GM15510 (cell line): ENCODE data around the gene CD22.

Source experiments
- POLR2A ChIP-seq: IDR thresholded peaks from 3 replicates; pipeline ENCODE4 v1.6.1; 2011; ENCODE audit warnings: borderline replicate concordance; ENCODE audit not compliant: insufficient read length; ENCODE audit errors: extremely low read depth

Gene CD22

DNA sequence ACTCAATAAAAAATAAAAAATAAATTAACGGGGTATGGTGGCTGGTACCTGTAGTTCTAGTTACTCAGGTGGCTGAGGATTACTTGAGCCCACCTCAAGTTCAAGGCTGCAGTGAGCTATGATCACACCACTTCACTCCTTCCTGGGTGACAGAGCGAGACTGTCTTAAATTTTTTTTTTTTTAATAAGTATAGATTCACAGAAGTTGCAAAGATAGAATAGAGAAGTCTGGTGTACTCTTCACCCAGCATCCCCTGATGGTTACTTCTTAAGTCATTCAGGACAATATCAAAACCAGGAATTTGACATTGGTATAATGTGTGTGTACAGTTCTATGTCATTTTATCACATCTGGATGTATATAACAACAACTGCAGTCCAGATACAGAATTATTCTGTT lies 7.7 kb upstream of the CD22 start:
- TF ChIP-seq POLR2A, result no peak

DNA sequence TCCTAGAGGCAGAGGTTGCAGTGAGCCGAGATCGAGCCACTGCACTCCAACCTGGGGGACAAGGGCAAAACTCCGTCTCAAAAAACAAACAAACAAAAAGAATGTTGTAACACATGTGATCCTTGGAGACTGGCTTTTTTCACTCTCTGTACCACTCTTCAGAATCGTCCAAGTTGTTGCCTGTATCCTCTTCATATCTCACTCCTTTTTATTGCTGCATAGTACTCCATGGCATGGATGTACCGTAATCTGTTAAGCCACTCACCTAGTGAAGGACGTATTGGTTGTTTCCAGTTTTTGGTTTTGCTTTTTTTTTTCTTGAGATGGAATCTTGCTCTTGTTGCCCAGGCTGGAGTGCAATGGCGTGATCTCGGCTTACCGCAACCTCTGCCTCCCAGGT lies 7.0 kb upstream of the CD22 start:
- no peak for TF ChIP-seq POLR2A

DNA sequence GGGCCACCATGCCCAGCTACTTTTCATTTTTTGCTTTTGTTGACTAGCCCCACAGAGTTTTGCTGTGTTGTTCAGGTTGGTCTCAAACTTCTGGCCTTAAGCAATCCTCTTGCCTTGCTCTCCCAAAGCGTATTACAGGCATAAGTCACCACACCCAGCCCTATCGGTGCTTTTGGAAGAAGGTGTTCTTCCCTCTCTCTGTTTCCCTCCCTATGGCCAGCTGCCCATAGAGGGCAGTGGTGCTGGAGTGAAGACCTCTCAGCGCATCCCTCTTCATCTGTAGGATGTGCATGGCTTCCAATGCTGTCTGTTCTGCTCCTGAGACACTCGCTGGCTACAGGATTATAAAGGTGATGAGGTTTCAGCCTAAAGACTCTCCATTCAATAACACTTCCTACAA lies 1.3 kb upstream of the CD22 start:
- TF ChIP-seq POLR2A, result no peak

DNA sequence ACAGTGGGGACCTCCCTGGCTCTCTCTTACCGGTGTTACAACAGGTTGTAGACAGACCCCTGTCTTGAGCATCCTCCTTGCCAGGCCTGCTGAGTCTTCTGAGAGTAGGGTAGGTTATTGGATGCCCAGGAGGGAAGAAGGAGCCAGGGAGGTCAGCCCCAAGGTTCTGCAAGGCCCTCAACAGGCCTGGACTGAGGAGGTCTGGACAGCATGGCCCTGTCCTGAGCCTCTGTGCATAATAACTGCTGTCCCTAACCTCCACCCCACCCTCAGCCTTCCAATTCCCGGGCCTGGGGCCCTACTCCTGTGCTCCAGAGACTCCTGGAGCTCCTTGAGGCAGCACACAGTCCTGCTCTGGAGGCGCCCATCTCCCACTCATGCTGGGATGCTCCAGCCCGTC lies 336 bp downstream of the CD22 start:
- peak; percentile 4 for TF ChIP-seq POLR2A

DNA sequence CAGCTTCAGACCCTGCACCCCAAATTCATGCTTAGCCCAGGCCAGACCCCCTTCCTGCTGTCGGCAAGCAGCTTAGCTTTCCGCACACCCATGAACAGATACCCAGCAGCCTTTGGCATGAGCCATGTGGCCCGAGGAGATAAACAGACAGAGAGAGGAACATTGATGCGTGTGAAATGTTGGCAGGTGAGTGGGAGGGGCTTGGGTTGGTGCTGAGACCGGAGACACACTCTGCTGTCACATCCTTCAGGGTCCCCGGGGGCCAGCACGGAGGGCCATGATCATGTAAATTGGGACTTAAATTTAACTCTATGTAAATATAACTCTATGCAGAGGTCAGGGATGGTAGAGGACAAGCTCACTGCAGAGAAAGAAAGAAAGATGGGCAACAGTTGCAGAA lies 1.5 kb downstream of the CD22 start:
- no peak for TF ChIP-seq POLR2A

DNA sequence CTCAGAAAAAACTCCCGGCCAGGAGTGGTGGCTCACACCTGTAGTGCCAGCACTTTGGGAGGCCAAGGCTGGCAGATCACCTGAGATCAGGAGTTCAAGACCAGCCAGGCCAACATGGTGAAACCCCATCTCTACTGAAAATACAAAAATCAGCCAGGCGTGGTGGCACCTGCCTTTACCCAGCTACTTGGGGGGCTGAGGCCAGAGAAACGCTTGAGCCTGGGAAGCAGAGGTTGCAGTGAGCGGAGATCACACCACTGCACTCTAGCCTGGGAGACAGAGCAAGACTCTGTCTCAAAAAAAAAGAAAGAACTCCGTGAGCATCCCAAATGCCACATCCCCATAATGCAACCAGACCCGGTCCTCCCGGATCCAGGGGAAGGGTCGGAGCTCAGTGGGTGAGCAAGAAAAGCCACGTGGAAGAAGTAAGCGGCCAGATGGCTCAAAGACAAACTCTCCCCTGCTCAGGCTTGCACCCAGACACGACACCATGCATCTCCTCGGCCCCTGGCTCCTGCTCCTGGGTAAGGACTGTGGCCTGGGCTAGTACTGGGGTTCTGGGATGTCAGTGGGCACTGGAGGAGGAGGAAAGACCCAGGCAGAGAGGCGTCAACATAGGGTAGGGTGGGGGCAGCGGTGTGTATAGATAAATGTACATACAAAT lies 2.7 kb downstream of the CD22 start:
- TF ChIP-seq POLR2A, result peak; percentile 9

DNA sequence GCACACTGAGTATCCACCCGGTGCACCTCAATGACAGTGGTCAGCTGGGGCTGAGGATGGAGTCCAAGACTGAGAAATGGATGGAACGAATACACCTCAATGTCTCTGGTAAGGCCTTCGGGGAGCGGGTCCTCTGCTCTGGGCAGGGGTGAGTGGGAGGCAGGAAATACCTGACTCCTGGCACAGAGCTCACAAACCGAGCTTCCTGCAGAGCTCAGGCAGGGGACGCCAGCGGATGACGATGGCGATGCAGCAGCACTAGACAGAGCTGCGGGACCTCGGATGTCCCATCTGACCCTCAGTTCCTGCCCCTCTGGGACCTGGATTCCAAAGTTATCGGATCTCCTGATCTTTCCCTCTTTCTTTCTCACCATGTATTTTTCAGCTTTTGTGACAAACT lies 3.8 kb downstream of the CD22 start:
- peak; percentile 55 for TF ChIP-seq POLR2A

DNA sequence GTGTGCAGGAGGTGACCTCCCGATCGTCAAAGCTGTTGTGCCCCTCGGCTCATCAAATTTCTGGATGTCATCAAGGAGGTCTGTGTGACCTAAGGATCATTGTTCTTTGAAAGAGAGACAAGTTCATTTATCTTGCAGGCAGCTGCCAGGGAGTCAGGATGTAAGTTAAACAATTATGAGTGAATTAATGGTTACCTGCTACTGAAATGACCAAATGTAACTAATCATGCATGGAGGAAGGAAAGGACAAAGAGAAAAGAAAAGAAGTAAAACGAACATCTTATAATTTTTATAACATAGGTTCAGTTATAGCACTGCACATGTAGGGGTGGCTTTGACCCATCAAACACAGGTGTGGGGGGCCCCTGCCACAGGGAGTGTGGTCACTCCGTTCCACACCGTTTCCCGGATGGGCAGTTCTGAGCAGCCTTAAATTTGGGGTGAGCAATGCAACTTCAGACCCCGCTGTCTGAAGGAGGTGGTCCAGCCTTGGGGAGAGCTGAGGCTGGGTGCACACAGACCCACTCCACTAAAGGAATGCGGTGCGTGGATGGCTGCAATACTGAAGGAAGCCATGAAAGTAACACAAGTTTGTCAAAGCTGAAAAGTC lies 5.3 kb downstream of the CD22 start:
- TF ChIP-seq POLR2A, result no peak

DNA sequence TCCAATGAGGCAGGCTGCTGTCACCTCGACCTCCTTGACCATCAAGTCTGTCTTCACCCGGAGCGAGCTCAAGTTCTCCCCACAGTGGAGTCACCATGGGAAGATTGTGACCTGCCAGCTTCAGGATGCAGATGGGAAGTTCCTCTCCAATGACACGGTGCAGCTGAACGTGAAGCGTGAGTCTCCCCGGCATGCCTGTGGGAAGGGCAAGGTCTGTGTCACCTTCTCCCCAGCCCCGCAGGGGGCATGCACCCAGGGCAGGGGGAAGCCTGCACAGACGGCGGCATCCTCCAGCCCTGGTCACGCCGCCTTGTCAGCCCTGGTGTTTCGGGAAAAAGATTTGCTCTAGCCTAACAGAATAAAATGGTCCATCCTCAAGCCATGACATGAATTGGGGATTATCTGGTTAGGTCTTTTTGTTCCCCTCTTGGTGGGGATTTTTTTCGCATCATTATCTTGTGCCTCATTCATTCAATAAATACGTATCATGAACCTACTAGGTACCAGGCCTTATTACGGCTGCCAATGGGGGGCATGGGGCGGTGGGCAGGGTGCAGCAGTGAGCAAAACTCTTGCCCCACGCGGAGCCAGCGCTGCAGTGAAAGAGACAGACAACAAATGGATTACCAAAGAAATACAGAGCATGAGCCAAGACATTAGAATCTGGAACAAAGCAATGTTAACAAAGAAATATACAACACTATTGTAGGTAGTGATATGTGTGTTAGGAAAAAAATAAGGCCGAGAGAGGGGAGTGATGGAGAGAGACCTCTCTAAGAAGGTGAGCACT lies 7.4 kb downstream of the CD22 start:
- no peak for TF ChIP-seq POLR2A

DNA sequence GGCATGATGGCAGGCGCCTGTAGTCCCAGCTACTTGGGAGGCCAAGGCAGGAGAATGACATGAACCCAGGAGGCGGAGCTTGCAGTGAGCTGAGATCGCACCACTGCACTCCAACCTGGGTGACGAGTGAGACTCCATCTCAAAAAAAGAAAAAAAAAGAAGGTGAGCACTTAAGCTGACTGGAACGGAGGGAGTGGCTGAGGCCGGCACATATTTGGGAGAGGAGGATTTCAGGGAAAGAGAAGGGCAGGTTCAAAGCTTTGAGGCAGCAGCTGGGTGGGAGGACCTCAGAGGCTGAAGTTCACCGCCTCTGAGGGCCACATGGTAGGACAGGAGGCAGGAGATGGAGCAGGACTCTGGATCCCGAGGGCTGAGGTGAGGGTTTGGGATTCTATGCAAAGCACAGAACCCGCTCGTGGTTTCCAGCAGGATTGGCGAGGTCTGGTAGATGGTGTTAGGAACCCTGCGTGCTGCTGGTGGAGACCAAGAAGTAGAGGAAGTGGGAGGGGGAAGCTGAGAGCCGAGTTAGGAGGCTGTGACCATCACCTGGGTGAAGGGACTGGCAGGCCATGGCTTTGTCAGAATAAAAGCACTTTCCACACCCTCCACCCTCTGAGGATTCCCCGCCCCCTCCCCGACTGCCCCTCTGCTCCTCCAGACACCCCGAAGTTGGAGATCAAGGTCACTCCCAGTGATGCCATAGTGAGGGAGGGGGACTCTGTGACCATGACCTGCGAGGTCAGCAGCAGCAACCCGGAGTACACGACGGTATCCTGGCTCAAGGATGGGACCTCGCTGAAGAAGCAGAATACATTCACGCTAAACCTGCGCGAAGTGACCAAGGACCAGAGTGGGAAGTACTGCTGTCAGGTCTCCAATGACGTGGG lies 8.4 kb downstream of the CD22 start:
- no peak for TF ChIP-seq POLR2A

DNA sequence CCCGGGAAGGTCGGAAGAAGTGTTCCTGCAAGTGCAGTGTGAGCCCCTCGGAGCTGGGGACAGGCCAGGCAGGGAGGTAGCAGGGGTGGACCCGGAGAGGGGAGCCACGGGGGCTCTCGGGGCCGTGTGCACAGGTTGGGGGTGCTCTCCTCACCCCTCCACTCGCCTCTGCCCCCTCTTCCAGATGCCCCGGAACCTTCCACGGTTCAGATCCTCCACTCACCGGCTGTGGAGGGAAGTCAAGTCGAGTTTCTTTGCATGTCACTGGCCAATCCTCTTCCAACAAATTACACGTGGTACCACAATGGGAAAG lies 9.0 kb downstream of the CD22 start:
- peak; percentile 27 for TF ChIP-seq POLR2A

DNA sequence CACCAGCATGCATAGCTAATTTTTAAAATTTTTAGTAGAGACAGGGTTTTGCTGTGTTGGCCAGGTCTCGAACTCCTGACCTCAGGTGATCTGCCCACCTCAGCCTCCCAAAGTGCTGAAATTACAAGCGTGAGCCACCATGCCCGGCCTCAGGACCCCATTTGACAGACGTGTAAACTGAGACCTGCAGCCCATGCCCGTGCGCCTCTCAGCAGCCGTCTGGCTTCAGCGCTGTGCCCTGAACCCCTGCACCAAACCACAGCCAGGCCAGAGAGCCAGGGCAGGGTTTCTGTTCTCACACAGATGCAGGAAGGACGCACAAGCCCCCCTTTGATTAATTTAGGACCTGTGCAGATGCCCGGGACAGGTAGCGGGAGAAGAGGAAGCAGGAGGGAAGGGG lies 11.4 kb downstream of the CD22 start:
- TF ChIP-seq POLR2A, result no peak

DNA sequence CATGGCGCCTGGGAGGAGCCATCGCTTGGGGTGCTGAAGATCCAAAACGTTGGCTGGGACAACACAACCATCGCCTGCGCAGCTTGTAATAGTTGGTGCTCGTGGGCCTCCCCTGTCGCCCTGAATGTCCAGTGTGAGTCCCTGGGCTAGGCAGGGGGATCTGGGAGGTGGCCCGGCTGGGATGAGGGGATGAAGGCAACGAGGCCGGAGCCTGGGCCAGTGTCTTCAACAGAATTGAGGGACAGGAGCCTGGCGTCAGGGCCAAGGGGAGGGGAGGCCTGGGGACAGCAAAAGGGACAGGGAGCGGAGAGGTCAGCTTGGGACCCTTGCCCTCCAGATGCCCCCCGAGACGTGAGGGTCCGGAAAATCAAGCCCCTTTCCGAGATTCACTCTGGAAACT lies 12.0 kb downstream of the CD22 start:
- no peak for TF ChIP-seq POLR2A

DNA sequence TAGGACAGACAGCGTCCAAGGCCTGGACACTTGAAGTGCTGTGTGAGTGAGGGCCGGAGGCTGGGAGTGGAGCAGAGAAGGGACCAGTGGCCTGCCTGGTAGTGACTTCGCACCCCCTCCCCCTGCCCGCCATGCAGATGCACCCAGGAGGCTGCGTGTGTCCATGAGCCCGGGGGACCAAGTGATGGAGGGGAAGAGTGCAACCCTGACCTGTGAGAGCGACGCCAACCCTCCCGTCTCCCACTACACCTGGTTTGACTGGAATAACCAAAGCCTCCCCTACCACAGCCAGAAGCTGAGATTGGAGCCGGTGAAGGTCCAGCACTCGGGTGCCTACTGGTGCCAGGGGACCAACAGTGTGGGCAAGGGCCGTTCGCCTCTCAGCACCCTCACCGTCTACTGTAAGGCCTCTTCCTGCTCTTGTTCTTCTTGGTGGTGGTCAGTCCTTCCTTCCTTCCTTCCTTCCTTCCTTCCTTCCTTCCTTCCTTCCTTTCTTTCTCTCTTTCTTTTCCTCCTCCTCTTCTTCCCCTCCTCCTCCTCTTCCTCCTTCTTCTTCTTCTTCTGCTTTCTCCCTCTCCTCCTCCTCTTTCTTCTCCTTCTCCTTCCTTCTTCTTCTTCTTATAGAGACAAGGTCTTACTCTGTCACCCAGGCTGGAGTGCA lies 12.7 kb downstream of the CD22 start:
- no peak for TF ChIP-seq POLR2A

DNA sequence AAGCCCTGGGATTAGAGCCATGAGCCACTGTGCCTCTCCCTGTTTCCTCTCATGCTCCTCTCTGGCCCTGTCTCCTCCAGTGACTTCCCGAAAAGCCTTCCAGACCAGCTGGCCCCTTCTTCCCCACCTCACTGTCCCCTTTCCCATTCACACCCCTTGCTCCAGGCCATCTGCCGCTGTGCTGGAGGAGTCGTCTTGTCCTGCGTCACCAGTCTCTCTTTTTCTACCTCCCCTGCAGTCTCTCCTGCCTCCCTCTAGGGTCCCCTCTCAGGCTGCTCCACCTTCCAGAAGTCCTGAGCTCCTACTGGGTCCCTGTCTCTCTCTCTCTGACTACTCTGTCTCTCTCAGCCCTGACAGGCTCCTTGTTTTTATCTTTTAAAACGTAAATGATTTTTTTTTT lies 13.4 kb downstream of the CD22 start:
- TF ChIP-seq POLR2A, result no peak

DNA sequence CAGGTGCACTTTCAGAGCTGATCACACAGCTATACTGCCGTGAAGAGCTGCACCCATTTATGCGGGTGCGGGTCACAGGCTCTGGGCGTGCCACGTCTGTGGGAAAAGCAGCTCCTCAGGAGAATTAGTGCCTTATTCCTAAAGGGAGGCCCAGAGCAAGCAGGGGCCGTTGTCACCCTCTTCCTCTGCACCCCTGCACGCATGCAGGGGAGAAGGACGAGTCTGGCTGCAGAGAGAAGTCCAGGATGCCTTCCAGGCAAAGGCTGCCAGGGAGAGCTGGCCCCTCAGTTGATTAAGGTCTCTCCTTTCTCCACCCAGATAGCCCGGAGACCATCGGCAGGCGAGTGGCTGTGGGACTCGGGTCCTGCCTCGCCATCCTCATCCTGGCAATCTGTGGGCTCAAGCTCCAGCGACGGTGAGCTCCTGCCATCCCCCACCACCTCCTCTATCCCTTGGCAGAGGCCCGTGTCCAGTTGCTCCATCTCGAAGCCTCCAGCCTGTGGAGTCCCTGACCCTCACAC lies 15.6 kb downstream of the CD22 start:
- no peak for TF ChIP-seq POLR2A
